KMS-11 (cell line): ENCODE measurements around the gene SALL1.

Experiments
- H2AFZ ChIP-seq: fragments of 200-600 bp; sonication (generic); 2 replicates; pipeline ENCODE4 v1.6.1; 2016; ENCODE audit warnings: antibody characterized with exemption, mixed run types, low read depth
- H3K27ac ChIP-seq: fragments of 200-600 bp; sonication (generic); 2 replicates; pipeline ENCODE4 v1.6.1; 2016; ENCODE audit warnings: mild to moderate bottlenecking, mixed run types
- H3K27me3 ChIP-seq: fragments of 200-600 bp; sonication (generic); 2 replicates; pipeline ENCODE4 v1.6.1; 2017; ENCODE audit warnings: mild to moderate bottlenecking, low read depth, mixed run types, moderate library complexity; ENCODE audit not compliant: insufficient read depth
- H3K36me3 ChIP-seq: fragments of 200-600 bp; sonication (generic); 2 replicates; pipeline ENCODE4 v1.6.1; 2017; ENCODE audit warnings: mild to moderate bottlenecking, mixed run types; ENCODE audit not compliant: insufficient read depth
- H3K4me1 ChIP-seq: fragments of 200-600 bp; sonication (generic); 2 replicates; pipeline ENCODE4 v1.6.1; 2016; ENCODE audit warnings: mild to moderate bottlenecking, low read depth, mixed run types; ENCODE audit not compliant: poor library complexity, severe bottlenecking
- H3K4me2 ChIP-seq: fragments of 200-600 bp; sonication (generic); 2 replicates; pipeline ENCODE4 v1.7.0; 2016; ENCODE audit warnings: mild to moderate bottlenecking, mixed run types
- H3K4me3 ChIP-seq: fragments of 200-600 bp; sonication (generic); IDR thresholded peaks from 2 replicates; pipeline ENCODE4 v1.6.1; 2017; ENCODE audit warnings: low read depth, low read length, mixed read lengths; ENCODE audit not compliant: insufficient read depth
- H3K79me2 ChIP-seq: fragments of 200-600 bp; sonication (generic); 2 replicates; pipeline ENCODE4 v1.6.1; 2016; ENCODE audit warnings: low read depth, mixed run types; ENCODE audit not compliant: insufficient read depth
- H3K9ac ChIP-seq: fragments of 200-600 bp; sonication (generic); 2 replicates; pipeline ENCODE4 v1.6.1; 2016; ENCODE audit warnings: mild to moderate bottlenecking, mixed run types
- H4K20me1 ChIP-seq: fragments of 200-600 bp; sonication (generic); 2 replicates; pipeline ENCODE4 v1.6.1; 2016; ENCODE audit warnings: mild to moderate bottlenecking, mixed run types; ENCODE audit not compliant: insufficient read depth
- TF ChIP-seq, protein P1 (sequence below): fragments of 200-600 bp; sonication (generic); conservative IDR thresholded peaks from 2 replicates; pipeline ENCODE4 v1.6.1; 2017; ENCODE audit warnings: low read depth, mild to moderate bottlenecking, antibody characterized with exemption, low read length, moderate library complexity, mixed read lengths

Gene SALL1

DNA sequence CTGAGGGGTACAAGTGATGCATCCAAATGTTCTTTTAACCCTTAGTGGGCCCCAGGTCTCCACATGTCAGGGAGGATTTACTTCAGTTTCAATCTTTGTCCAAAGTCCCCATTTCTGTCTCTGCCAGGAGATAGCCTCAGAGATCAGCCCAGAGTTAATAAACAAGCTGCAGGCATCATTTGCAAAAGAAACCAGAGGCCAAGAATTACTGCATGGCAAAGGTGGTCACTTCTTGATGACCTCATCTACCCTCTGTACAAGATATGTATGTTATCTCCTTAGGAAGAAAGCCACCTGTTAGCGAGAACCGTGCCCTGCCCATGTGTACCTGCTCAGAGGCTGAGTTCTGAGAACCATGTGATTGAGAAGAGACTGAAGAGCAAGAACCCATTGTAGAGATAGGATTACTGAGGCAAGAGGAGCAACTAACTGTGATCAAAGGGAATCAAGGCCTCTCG lies 40.3 kb downstream of the SALL1 start:
- Histone ChIP-seq H3K4me2 (no peak overlapping the region), H3K4me3 (no peak overlapping the region), H3K9ac (no peak overlapping the region), H3K27me3 (no peaks in the 10 kb centered on the region), H4K20me1 (no peaks in the 10 kb centered on the region), H3K4me1 (no peaks in the 10 kb centered on the region), H3K36me3 (no peaks in the 10 kb centered on the region), H2AFZ (no peak overlapping the region), H3K27ac (no peak overlapping the region), H3K79me2 (no peaks in the 10 kb centered on the region)
- TF ChIP-seq, protein P1, sequence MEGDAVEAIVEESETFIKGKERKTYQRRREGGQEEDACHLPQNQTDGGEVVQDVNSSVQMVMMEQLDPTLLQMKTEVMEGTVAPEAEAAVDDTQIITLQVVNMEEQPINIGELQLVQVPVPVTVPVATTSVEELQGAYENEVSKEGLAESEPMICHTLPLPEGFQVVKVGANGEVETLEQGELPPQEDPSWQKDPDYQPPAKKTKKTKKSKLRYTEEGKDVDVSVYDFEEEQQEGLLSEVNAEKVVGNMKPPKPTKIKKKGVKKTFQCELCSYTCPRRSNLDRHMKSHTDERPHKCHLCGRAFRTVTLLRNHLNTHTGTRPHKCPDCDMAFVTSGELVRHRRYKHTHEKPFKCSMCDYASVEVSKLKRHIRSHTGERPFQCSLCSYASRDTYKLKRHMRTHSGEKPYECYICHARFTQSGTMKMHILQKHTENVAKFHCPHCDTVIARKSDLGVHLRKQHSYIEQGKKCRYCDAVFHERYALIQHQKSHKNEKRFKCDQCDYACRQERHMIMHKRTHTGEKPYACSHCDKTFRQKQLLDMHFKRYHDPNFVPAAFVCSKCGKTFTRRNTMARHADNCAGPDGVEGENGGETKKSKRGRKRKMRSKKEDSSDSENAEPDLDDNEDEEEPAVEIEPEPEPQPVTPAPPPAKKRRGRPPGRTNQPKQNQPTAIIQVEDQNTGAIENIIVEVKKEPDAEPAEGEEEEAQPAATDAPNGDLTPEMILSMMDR: no peak

DNA sequence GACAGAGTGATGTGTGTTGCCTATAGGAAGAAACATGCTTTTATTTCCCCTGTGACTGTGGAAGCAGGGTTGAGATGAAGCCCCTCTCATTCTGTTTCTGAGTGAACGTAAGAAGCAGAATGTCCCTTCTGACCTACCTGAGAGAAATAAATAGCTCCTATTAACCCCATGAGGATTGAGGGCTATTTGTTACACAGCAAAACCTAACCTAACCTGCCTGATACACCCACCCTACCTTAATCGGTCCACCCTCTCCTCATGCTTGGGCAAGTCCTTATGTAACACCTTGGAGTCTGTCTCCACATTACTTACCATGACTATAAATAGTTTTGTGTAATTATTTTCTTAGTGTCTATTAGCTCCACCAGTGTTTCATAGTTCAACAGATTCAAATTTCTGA lies 41.9 kb downstream of the SALL1 start:
- Histone ChIP-seq H3K79me2 (no peaks in the 10 kb centered on the region), H2AFZ (no peak overlapping the region), H3K27me3 (no peaks in the 10 kb centered on the region), H4K20me1 (no peaks in the 10 kb centered on the region), H3K4me3 (no peak overlapping the region), H3K36me3 (no peaks in the 10 kb centered on the region), H3K27ac (no peak overlapping the region), H3K4me2 (no peak overlapping the region), H3K9ac (no peak overlapping the region), H3K4me1 (no peaks in the 10 kb centered on the region)
- TF ChIP-seq, protein P1: no peak

DNA sequence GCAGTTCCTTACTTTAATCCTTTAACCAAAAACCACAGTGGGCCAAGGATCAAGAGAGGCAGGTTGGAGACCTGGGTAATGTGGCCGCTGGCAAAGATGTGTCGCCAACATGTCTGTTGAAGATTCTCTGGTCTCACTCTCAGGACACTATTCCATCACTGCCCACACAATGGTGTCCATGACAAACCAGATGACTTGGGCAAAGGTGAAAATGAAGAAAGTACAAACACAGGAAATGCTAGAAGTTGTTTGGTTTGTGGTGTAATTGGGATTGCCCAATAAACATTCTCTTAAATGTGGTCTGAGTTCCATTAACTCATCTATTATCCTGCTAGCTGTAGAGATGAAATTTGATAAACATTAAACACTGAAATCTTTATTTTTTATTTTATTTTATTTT lies 43.3 kb downstream of the SALL1 start:
- H3K4me3 ChIP-seq: no peak overlapping the region
- H3K27ac ChIP-seq: no peak overlapping the region
- no peaks in the 10 kb centered on the region for H3K79me2 ChIP-seq
- no peak overlapping the region for H3K4me2 ChIP-seq
- TF ChIP-seq, protein P1: no peak
- H3K9ac ChIP-seq: no peak overlapping the region
- no peaks in the 10 kb centered on the region for H3K27me3 ChIP-seq
- no peaks in the 10 kb centered on the region for H4K20me1 ChIP-seq
- H3K36me3 ChIP-seq: no peaks in the 10 kb centered on the region
- no peaks in the 10 kb centered on the region for H3K4me1 ChIP-seq
- no peak overlapping the region for H2AFZ ChIP-seq

GRCh38 chr16:51106535-51106934 lies 44.5 kb downstream of the SALL1 start:
- Histone ChIP-seq H3K27ac (no peak overlapping the region), H3K9ac (no peak overlapping the region), H3K4me3 (no peak overlapping the region), H4K20me1 (no peaks in the 10 kb centered on the region), H3K36me3 (no peaks in the 10 kb centered on the region), H2AFZ (no peak overlapping the region), H3K4me1 (no peaks in the 10 kb centered on the region), H3K4me2 (no peak overlapping the region), H3K79me2 (no peaks in the 10 kb centered on the region), H3K27me3 (no peaks in the 10 kb centered on the region)
- TF ChIP-seq, protein P1: no peak
